ENCODE measurements around the gene CASP8.

The CASP8 gene

DNA sequence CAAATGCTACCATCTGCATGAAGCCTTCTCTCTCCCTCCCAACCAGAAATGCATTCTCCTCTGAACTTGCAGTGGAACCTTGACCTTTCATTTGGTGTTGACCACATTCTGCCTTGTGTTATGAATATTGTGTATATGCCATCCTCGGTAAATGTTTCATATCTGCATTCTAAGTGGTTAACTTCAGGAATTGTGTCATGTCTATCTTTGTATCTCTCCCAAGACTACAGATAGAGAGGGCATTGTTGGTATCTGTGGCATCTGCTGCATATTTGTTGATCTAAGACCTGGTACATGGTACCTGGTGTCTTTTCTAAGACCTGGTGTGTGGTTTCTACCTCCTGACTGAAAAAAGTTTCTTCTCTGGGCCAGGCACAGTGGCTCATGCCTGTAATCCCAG is 43.4 kb upstream of the CASP8 start:
- ATAC-seq, result no peak
- no peak for TF ChIP-seq CSDC2 (CRISPR knock-in tag; IDR thresholded peaks at IDR 0.05)
- TF ChIP-seq, protein P1, sequence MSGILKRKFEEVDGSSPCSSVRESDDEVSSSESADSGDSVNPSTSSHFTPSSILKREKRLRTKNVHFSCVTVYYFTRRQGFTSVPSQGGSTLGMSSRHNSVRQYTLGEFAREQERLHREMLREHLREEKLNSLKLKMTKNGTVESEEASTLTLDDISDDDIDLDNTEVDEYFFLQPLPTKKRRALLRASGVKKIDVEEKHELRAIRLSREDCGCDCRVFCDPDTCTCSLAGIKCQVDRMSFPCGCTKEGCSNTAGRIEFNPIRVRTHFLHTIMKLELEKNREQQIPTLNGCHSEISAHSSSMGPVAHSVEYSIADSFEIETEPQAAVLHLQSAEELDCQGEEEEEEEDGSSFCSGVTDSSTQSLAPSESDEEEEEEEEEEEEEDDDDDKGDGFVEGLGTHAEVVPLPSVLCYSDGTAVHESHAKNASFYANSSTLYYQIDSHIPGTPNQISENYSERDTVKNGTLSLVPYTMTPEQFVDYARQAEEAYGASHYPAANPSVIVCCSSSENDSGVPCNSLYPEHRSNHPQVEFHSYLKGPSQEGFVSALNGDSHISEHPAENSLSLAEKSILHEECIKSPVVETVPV (CRISPR knock-in tag; IDR thresholded peaks at IDR 0.05), result no peak

DNA sequence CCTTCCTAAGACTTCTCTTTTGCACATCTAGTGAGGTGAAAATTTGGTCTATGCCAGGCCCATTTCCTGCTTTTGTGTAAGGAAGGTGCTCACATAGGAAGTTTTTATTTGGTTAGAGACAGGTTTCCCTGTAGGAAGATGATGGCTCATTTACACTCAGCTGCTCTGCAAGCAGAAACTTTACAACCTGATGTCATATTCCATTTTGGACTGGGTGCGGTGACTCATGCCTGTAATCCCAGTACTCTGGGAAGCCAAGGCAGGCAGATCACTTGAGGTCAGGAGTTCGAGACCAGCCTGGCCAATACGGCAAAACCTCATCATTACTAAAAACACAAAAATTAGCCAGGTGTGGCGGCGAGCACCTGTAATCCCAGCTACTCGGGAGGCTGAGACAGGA is 41.6 kb upstream of the CASP8 start:
- TF ChIP-seq ZNF8 (CRISPR knock-in tag; IDR thresholded peaks at IDR 0.05), result no peak
- TF ChIP-seq ESRRG (CRISPR knock-in tag; IDR thresholded peaks at IDR 0.05), result no peak
- no peak for TF ChIP-seq OSR1 (CRISPR knock-in tag; IDR thresholded peaks at IDR 0.05)
- ATAC-seq, result no peak

DNA sequence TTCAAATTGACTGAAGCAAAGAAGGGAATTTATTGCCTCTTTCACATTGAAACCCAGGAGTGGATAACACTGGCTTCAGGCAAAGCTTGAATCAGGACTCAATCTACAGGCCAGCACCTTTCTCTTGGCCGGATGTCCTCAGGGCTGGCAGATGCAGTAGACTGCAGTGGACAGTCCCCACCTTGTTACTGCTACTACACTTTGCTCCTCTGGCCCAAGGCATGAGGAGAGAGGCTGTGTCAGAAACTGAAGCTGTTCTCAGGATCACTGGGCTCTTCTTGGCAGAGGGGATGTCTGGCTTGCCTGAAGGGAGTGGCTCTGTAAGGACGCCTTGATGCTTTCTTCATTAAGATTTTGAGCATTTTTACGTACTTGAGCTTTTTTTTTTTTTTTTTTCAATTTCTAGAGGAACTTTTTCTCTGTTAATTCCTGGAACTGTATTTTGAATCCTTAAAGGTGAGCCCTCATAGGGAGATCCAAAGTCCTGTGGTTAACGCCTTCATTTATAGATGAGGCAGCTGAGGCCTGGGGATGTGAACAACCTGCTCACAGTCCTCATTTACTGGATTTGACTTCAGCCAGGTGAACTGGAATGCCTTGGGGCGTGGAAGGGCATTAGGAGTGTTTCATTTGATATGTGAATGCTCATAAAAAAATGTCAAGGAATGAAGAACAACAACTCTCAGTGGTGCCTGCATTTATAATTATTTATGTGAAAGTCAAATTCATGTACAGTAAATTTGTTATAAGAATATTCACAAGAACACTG is 40.8 kb upstream of the CASP8 start:
- TF ChIP-seq SNAI2 (CRISPR knock-in tag; IDR thresholded peaks at IDR 0.05) (no peak), ESRRG (CRISPR knock-in tag; IDR thresholded peaks at IDR 0.05) (no peak), RARB (CRISPR knock-in tag; IDR thresholded peaks at IDR 0.05) (no peak), PPARA (CRISPR knock-in tag; IDR thresholded peaks at IDR 0.05; ENCODE audit: borderline replicate concordance) (no peak), ZFP3 (CRISPR knock-in tag; IDR thresholded peaks at IDR 0.05) (no peak), ISL1 (CRISPR knock-in tag; IDR thresholded peaks at IDR 0.05) (no peak)
- TF ChIP-seq, protein P2, sequence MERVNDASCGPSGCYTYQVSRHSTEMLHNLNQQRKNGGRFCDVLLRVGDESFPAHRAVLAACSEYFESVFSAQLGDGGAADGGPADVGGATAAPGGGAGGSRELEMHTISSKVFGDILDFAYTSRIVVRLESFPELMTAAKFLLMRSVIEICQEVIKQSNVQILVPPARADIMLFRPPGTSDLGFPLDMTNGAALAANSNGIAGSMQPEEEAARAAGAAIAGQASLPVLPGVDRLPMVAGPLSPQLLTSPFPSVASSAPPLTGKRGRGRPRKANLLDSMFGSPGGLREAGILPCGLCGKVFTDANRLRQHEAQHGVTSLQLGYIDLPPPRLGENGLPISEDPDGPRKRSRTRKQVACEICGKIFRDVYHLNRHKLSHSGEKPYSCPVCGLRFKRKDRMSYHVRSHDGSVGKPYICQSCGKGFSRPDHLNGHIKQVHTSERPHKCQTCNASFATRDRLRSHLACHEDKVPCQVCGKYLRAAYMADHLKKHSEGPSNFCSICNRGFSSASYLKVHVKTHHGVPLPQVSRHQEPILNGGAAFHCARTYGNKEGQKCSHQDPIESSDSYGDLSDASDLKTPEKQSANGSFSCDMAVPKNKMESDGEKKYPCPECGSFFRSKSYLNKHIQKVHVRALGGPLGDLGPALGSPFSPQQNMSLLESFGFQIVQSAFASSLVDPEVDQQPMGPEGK (CRISPR knock-in tag; IDR thresholded peaks at IDR 0.05; ENCODE audit: borderline replicate concordance), result no peak
- TF ChIP-seq, protein P3, sequence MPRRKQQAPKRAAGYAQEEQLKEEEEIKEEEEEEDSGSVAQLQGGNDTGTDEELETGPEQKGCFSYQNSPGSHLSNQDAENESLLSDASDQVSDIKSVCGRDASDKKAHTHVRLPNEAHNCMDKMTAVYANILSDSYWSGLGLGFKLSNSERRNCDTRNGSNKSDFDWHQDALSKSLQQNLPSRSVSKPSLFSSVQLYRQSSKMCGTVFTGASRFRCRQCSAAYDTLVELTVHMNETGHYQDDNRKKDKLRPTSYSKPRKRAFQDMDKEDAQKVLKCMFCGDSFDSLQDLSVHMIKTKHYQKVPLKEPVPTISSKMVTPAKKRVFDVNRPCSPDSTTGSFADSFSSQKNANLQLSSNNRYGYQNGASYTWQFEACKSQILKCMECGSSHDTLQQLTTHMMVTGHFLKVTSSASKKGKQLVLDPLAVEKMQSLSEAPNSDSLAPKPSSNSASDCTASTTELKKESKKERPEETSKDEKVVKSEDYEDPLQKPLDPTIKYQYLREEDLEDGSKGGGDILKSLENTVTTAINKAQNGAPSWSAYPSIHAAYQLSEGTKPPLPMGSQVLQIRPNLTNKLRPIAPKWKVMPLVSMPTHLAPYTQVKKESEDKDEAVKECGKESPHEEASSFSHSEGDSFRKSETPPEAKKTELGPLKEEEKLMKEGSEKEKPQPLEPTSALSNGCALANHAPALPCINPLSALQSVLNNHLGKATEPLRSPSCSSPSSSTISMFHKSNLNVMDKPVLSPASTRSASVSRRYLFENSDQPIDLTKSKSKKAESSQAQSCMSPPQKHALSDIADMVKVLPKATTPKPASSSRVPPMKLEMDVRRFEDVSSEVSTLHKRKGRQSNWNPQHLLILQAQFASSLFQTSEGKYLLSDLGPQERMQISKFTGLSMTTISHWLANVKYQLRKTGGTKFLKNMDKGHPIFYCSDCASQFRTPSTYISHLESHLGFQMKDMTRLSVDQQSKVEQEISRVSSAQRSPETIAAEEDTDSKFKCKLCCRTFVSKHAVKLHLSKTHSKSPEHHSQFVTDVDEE (CRISPR knock-in tag; IDR thresholded peaks at IDR 0.05), result no peak
- no peak for ATAC-seq

DNA sequence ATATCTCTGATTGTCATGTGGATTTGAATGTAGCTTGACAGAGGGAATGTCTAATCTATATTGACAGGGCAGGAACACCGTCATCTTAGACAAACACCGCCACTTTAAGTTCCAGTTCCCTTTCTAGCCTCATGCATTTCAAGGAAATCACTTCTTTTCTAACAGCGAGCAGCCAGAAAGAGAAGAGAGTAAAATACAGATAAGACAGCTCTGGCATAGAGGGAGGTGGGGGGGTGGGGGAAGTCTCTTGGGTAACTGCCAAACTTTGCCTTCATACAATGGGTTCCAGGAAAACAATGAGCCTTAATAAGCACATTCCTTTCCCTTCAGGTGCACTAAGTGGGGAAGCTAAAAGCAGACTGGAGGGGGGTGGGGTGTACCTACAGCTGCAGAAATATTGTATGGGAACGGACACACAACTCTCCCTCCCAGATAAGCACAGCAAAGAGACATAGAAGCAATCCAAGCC is 40.2 kb upstream of the CASP8 start:
- no peak for ATAC-seq
- TF ChIP-seq ZNF565 (CRISPR knock-in tag; conservative IDR thresholded peaks at IDR 0.05; ENCODE audit: low read depth), result no peak
- TF ChIP-seq, protein P4, sequence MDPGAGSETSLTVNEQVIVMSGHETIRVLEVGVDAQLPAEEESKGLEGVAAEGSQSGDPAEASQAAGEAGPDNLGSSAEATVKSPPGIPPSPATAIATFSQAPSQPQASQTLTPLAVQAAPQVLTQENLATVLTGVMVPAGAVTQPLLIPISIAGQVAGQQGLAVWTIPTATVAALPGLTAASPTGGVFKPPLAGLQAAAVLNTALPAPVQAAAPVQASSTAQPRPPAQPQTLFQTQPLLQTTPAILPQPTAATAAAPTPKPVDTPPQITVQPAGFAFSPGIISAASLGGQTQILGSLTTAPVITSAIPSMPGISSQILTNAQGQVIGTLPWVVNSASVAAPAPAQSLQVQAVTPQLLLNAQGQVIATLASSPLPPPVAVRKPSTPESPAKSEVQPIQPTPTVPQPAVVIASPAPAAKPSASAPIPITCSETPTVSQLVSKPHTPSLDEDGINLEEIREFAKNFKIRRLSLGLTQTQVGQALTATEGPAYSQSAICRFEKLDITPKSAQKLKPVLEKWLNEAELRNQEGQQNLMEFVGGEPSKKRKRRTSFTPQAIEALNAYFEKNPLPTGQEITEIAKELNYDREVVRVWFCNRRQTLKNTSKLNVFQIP (CRISPR knock-in tag; IDR thresholded peaks at IDR 0.05; ENCODE audit: borderline replicate concordance, low read depth), result no peak
- TF ChIP-seq GLIS3 (CRISPR knock-in tag; IDR thresholded peaks at IDR 0.05), result no peak
- no peak for TF ChIP-seq ARNTL (CRISPR knock-in tag; IDR thresholded peaks at IDR 0.05; ENCODE audit: borderline replicate concordance, low read depth)
- no peak for TF ChIP-seq BACH2 (CRISPR knock-in tag; IDR thresholded peaks at IDR 0.05; ENCODE audit: borderline replicate concordance)
- no peak for TF ChIP-seq ZC3H10 (CRISPR knock-in tag; IDR thresholded peaks at IDR 0.05)
- TF ChIP-seq, protein P1 (CRISPR knock-in tag; IDR thresholded peaks at IDR 0.05), result no peak
- TF ChIP-seq ZNF8 (CRISPR knock-in tag; IDR thresholded peaks at IDR 0.05), result no peak
- TF ChIP-seq ISL1 (CRISPR knock-in tag; IDR thresholded peaks at IDR 0.05), result no peak
- no peak for TF ChIP-seq TCF4 (CRISPR knock-in tag; IDR thresholded peaks at IDR 0.05; ENCODE audit: borderline replicate concordance)
- no peak for TF ChIP-seq PPARA (CRISPR knock-in tag; IDR thresholded peaks at IDR 0.05; ENCODE audit: borderline replicate concordance)
- TF ChIP-seq RARB (CRISPR knock-in tag; IDR thresholded peaks at IDR 0.05), result no peak
- TF ChIP-seq SNAI2 (CRISPR knock-in tag; IDR thresholded peaks at IDR 0.05), result no peak
- no peak for TF ChIP-seq TOX (CRISPR knock-in tag; IDR thresholded peaks at IDR 0.05; ENCODE audit: borderline replicate concordance)
